Adrenal gland (tissue), 5 donors: ENCODE measurements around the gene RIMBP2.

Experiments used
- CTCF ChIP-seq, 6 experiments: fragments of 450-650 bp in 4 of 6; fragments of 200-600 bp in 2 of 6; sonication (generic) in 1 of 6; IDR thresholded peaks; 1 replicate in 5 of 6; 2 replicates in 1 of 6; pipeline versions ENCODE4 v1.5.1 to v1.8.0; 2016 to 2021; ENCODE audit warnings: antibody characterized with exemption in 6 of 6, mild to moderate bottlenecking in 2 of 6, moderate library complexity in 1 of 6
- POLR2A ChIP-seq, 2 donors: fragments of 450-650 bp; IDR thresholded peaks; one replicate each; pipeline ENCODE4 v1.6.1; 2017; ENCODE audit warnings: antibody characterized with exemption in 2 of 2, mild to moderate bottlenecking in 2 of 2, moderate library complexity in 1 of 2
- donor health status: DM: no; HTN: no; CAD: no.

DNA sequence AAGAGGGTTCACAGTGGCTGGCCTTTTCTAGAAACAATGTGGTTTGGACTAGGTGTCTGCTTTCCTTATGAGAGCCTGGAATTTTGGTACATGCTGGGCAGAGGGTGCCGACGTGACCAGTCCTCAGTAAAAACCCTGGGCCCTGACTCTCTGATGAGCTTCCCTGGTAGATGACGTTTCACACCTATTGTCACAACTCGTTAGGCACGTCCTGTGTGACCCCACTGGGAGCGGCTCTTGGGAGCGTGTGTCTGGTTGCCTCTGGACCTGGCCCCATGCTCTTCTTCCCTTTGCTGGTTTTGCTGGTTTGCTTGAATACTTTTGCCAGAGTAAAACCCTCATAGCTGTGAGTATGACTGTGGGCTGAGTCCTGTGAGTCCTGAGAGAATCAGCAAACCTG is 136.9 kb downstream of the RIMBP2 start:
- TF ChIP-seq CTCF (IDR thresholded peaks at IDR 0.05) (no peak), POLR2A (IDR thresholded peaks at IDR 0.05) (no peak)
